Stimulated activated CD8-positive, alpha-beta memory T cell treated with anti-CD3 and anti-CD28 coated beads, Interleukin-7, amount 100 ng/mL, for 4 hours (primary cell): Measurements from ENCODE around the gene N4BP2.

ENCODE experiments used
- DNase-seq, 2 donors: peaks; one replicate each; pipeline ENCODE4 v3.0.0-alpha.2; 2020; ENCODE audit warnings: low read depth in 2 of 2

The N4BP2 gene

GRCh38 chr4:40152637-40153036 lies 96.0 kb downstream of the N4BP2 start:
- no peak for DNase-seq

- DNase-seq = no peak
Measured at GRCh38 chr4:40157436-40157835, 100.8 kb downstream of the N4BP2 start.

DNA sequence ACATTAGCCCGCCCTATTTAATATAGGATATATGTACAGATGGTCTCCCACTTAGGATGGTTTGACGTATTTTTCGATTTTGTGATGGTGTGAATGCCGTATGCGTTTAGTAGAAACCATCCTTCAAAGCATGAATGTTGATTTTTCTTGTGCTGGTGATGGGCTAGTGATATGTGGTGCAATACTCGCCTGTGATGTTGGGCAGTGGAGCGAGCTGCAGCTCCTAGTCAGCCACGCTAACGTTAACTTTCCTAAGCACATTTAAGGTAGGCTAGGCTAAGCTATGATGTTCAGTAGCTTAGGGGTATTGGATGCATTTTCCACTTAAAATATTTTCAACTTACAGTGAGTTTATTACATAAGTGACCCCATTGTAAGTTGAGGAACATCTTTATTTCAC lies 103.6 kb downstream of the N4BP2 start:
- DNase-seq = no peak

GRCh38 chr4:40164459-40164858 lies 107.8 kb downstream of the N4BP2 start:
- no peak for DNase-seq

GRCh38 chr4:40165916-40166315 lies 109.3 kb downstream of the N4BP2 start:
- DNase-seq = no peak

GRCh38 chr4:40168070-40168469 lies 111.4 kb downstream of the N4BP2 start:
- DNase-seq = no peak

DNA sequence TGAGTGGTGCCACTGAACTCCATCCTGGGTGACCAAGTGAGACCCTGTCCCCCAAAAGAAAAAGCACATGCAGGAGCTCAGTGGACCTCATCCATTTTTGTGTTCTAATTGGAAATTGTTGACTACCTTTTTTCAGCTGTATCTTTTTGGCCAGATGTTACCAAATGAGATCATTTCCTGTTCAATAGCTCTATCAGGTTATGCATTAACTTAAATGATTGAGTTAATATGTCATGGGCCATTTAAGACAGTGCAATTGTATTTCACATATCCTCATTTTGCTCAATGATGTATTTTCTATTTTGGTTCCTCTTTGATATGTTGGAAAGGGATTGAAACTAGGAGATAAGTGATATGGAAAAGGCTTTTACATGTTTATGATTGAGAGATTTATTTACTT lies 113.9 kb downstream of the N4BP2 start:
- DNase-seq = no peak

- no peak for DNase-seq
Measured at GRCh38 chr4:40173470-40173875, 116.8 kb downstream of the N4BP2 start.

DNA sequence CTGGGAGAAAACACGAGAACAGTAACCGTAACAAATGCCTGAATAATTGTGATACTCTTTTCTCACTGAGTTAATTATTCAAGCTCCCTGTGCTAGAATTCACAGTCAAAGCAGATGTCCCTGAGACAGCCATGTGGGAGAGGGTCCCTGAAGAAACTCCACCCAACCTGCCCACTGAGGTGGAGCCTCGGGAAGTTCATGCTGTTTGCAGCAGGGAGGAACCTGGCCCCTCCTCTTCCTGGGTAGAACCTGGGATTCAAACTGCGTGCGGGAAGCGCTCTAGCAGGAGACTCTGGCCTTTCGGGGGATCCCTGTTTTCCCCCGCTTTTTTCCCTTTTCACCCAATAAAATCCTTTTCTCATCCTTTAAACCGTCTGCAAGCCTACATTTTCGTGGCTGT lies 120.0 kb downstream of the N4BP2 start:
- DNase-seq = no peak

GRCh38 chr4:40177591-40177990 lies 120.9 kb downstream of the N4BP2 start:
- DNase-seq = no peak

DNA sequence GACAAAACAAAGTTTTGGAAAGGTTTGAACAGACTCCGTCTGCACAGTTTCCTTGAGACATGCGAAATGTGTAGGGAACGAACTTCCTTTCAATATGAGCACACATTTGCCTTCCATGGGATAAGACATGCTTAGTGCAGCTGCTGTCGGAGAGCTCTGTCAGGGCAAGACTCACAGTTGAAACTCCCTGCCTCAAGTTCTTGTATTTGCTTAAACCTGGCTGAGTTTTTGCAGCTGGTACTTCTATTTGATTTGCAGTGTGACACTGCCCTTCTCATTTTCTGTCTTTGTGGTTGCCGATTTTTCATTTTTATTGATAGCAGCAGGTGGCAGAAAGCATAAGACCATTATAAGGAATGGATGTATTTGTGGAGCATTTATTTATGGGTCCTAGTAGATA lies 122.0 kb downstream of the N4BP2 start:
- no peak for DNase-seq

- DNase-seq = no peak
Measured at GRCh38 chr4:40179360-40179759, 122.7 kb downstream of the N4BP2 start.

DNA sequence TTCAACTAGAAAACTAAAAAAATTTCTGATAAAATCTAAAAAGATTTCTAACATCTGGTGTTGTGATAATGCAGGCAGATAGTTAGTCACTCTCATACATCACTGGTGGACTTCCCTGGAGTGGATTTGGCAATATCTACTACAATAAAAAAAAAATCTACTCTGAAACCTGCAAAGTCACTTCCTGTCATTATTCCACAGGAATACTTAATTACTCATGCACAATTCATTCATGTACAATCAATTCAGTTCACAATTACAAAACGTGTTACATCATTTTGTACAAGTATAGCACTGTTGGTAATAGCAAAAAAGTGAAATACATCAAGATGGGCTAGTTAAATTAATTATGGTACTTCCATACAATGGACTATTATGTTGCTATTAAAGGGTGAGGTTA lies 123.7 kb downstream of the N4BP2 start:
- no peak for DNase-seq

- no peak for DNase-seq
Measured at GRCh38 chr4:40182001-40182400, 125.4 kb downstream of the N4BP2 start.

- no peak for DNase-seq
Measured at GRCh38 chr4:40182954-40183353, 126.3 kb downstream of the N4BP2 start.

DNA sequence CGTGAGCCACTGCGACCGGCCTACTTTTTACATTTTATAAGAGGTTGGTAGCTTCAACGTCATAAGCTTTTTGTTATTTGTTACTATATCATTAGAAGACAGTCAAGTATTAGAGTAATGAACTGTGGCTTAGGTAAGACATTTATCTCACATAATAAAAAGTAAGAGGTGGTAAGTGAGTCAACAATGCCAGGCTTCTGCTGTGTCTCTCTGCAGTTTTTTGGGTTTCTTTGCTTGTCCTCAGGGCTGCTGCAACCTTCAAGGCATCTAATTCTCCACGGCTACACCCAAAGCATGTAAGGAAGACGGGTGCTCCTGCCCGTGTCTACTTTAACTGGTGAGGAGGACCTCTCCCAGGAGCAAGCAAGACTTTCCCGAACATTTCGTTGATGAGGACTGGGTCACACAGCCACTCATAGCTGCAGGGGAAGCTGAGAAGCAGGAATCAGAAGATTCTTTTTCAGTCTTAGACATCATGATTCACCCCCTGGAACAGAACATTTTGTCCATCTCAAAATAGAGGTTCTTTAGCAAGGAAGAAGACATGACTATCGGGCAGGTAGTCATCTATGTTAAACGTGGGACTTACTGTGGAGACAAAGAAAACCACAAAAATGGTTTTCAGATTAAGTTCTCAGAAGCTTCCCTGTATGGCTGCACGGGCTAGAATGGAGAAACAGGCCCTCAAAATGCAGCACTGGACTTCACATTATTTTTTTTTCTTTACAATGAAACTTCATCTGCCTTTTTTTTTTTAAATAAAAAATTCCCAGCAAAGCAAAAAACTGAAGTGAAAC lies 127.2 kb downstream of the N4BP2 start:
- DNase-seq = no peak

GRCh38 chr4:40185830-40186664 lies 129.4 kb downstream of the N4BP2 start:
- no peak for DNase-seq

DNA sequence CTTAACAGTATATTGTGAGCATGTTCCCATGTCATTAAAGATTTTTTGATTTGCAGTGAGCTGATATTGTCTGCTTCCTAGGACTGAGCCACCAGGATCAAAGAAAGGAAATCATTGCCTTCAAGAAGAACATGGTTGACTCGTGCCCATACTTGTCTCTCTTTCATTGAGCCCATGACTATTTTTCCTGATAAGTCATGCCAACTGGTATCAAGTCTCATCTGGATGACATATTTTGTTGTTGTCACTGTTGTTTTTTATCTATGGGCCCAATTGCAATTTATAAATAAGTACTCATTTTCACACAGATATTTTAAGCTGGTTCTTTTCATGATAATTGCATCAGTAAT lies 130.0 kb downstream of the N4BP2 start:
- DNase-seq = no peak

DNA sequence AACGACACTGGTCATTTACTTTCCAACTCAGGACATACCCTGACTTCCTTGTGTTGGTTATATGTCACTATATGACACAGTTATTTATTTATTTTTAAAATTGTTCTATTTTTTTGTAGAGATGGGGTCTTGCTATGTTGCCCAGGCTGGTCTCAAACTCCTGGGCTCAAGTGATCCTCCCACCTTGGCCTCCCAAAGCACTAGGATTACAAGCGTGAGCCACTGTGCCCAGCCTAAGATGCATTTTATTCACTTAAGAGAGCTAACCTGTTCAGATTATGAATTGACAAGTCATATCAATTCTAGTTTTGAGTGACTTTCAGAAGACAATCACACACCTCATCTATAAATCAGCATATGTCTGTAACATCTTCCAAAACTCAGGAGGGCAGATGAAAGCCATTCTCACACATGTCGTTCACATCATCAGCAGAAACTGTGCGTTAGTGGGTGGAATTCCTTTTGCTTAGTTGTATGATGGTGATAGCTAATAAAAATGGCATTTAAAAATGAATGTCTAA lies 130.8 kb downstream of the N4BP2 start:
- no peak for DNase-seq

DNA sequence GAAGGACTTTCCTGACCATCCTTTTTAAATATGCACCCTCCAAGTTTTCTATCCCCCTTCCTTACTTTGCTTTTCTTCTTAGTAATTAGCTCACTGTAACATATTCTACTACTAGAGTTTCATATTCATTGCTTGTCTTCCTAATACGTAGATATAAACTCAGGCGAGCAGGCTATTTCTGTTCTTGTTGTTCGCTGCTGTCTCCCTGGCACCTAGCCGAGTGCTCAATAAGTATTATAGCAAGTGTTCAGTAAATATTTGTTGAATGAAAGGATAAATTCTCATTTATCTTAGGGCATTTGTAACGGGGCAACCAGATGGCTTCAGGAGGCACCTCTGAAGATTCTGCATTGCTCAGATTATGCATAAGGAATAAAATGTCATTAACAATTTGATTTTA lies 133.4 kb downstream of the N4BP2 start:
- no peak for DNase-seq

- DNase-seq = no peak
Measured at GRCh38 chr4:40190465-40190864, 133.8 kb downstream of the N4BP2 start.

- DNase-seq = no peak
Measured at GRCh38 chr4:40190880-40191815, 134.5 kb downstream of the N4BP2 start.
